Parathyroid adenoma (tissue), 2 donors: Measurements from ENCODE around the gene GK.

Source experiments
- H2AFZ ChIP-seq: fragments of 300-600 bp; sonication (generic); one replicate; pipeline ENCODE4 v1.7.0; 2017; ENCODE audit warnings: antibody characterized with exemption, mild to moderate bottlenecking
- H3K27ac ChIP-seq: fragments of 300-600 bp; sonication (generic); one replicate; pipeline ENCODE4 v1.7.0; 2017
- H3K27me3 ChIP-seq: fragments of 300-600 bp; sonication (generic); one replicate; pipeline ENCODE4 v1.7.0; 2017; ENCODE audit warnings: low read length; ENCODE audit not compliant: control insufficient read depth, insufficient read depth
- H3K36me3 ChIP-seq: fragments of 300-600 bp; sonication (generic); one replicate; pipeline ENCODE4 v1.7.0; 2017; ENCODE audit warnings: low read length; ENCODE audit not compliant: control insufficient read depth, insufficient read depth
- H3K4me1 ChIP-seq: fragments of 300-600 bp; sonication (generic); one replicate; pipeline ENCODE4 v1.7.0; 2017; ENCODE audit warnings: control low read depth
- H3K4me2 ChIP-seq: fragments of 300-600 bp; sonication (generic); one replicate; pipeline ENCODE4 v1.7.0; 2017; ENCODE audit warnings: low read length
- H3K4me3 ChIP-seq: fragments of 300-600 bp; sonication (generic); one replicate; pipeline ENCODE4 v1.7.0; 2017; ENCODE audit warnings: low read depth, low read length
- H3K79me2 ChIP-seq: fragments of 300-600 bp; sonication (generic); one replicate; pipeline ENCODE4 v1.7.0; 2017; ENCODE audit warnings: control low read depth
- H3K9ac ChIP-seq: fragments of 300-600 bp; sonication (generic); one replicate; pipeline ENCODE4 v1.7.0; 2017; ENCODE audit warnings: mild to moderate bottlenecking
- H3K9me3 ChIP-seq: fragments of 300-600 bp; sonication (generic); one replicate; pipeline ENCODE4 v1.7.0; 2017; ENCODE audit warnings: low read length; ENCODE audit not compliant: control insufficient read depth
- TF ChIP-seq, protein P1 (sequence below): fragments of 300-600 bp; sonication (generic); IDR thresholded peaks from one replicate; pipeline ENCODE4 v1.7.0; 2017; ENCODE audit warnings: antibody characterized with exemption, mild to moderate bottlenecking
- donor health status: primary hyperparathyroidism.

Gene GK

DNA sequence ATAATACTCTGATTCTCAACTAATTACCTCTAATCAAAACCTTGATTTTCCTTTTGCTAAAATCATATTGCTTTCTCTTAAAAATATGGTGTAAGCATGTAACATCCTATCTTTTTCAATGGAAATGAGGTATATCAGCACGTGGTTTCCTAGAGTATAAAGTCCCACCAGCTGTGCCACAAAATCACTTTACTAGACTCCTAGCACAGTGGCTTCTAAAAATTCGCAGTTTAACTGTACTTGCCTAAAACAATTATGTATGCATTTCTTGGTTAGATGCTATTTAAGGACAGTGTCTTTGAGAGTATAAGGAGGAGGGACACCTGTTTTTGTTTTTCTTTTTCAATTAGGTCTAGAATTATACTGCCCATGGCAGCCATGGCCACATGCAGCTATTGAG lies 62.8 kb downstream of the GK start:
- no peak overlapping the region for H3K27ac ChIP-seq
- no peaks in the 10 kb centered on the region for H3K27me3 ChIP-seq

DNA sequence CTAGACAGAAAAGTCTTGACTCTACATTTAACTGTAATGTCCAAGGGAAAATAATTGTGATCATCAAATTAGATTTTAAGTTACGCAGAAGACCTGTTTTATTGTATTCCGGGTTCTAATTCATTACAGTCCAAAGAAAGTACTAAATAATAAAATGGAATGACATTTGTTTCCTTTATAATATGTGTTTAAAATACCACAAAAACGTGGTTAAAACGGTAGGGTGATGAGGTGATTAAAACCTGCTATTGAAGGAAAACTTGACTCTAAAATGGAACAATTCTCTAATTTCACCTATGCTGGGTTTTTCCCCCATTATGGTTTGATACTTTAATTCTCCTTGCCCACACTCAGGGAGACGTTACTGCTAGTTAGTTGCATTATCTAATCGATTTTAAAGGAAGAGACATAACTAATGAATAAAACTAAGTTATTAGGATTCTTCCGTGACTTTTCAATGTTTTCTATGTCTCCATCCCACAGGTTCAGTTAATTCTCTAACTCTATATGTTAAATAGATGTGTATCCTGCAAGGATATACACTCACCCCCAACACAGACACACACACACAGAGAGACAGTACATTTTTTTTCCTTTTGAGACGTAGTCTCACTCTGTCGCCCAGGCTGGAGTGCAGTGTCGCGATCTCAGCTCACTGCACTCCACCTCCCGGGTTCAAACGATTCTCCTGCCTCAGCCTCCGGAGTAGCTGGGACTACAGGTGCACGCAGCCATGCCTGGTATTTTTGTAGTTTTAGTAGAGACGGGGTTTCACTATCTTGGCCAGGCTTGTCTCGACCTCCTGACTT lies 80.8 kb downstream of the GK start:
- no peaks in the 10 kb centered on the region for H3K27me3 ChIP-seq
- no peak overlapping the region for H3K4me3 ChIP-seq
- no peak overlapping the region for H3K9ac ChIP-seq
- TF ChIP-seq, protein P1, sequence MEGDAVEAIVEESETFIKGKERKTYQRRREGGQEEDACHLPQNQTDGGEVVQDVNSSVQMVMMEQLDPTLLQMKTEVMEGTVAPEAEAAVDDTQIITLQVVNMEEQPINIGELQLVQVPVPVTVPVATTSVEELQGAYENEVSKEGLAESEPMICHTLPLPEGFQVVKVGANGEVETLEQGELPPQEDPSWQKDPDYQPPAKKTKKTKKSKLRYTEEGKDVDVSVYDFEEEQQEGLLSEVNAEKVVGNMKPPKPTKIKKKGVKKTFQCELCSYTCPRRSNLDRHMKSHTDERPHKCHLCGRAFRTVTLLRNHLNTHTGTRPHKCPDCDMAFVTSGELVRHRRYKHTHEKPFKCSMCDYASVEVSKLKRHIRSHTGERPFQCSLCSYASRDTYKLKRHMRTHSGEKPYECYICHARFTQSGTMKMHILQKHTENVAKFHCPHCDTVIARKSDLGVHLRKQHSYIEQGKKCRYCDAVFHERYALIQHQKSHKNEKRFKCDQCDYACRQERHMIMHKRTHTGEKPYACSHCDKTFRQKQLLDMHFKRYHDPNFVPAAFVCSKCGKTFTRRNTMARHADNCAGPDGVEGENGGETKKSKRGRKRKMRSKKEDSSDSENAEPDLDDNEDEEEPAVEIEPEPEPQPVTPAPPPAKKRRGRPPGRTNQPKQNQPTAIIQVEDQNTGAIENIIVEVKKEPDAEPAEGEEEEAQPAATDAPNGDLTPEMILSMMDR: no peak
- H3K36me3 ChIP-seq: no peaks in the 10 kb centered on the region
- no peak overlapping the region for H3K4me2 ChIP-seq
- H3K79me2 ChIP-seq: no peaks in the 10 kb centered on the region
- no peak overlapping the region for H3K27ac ChIP-seq
- no peaks in the 10 kb centered on the region for H3K9me3 ChIP-seq
- no peak overlapping the region for H2AFZ ChIP-seq
- no peaks in the 10 kb centered on the region for H3K4me1 ChIP-seq

More for the DNA sequence above, 62.8 kb downstream of the GK start:
- no peaks in the 10 kb centered on the region for H3K79me2 ChIP-seq
- no peaks in the 10 kb centered on the region for H3K36me3 ChIP-seq
- H3K4me1 ChIP-seq: no peaks in the 10 kb centered on the region
- H3K9ac ChIP-seq: no peak overlapping the region
- H3K4me3 ChIP-seq: no peak overlapping the region
- H2AFZ ChIP-seq: no peak overlapping the region
- TF ChIP-seq, protein P1: no peak
- no peaks in the 10 kb centered on the region for H3K9me3 ChIP-seq
- H3K4me2 ChIP-seq: no peak overlapping the region

DNA sequence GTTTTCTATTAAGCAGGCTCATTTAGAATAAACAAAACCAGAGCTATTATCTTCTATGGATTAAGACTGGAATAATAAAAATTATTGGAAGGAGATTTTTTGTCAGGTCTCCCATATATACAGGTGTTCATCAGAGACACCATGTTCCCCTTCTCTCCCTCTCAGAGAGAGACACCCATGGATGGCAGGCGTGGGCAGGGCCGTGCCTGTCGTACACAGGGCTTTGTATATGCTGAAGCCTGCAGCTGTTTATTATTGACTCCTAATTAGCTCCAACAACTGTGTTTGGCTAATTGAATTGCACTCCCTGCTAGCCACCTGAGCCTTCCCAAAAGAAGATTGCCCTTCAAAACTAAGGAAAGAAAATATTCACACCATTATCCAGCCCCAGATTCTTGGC lies 81.6 kb downstream of the GK start:
- H3K27ac ChIP-seq: no peak overlapping the region
- no peak overlapping the region for H3K9ac ChIP-seq
- no peaks in the 10 kb centered on the region for H3K4me1 ChIP-seq
- TF ChIP-seq, protein P1: no peak
- no peaks in the 10 kb centered on the region for H3K36me3 ChIP-seq
- no peak overlapping the region for H3K4me2 ChIP-seq
- no peak overlapping the region for H3K4me3 ChIP-seq
- H3K9me3 ChIP-seq: no peaks in the 10 kb centered on the region
- no peaks in the 10 kb centered on the region for H3K79me2 ChIP-seq
- H2AFZ ChIP-seq: no peak overlapping the region
- no peaks in the 10 kb centered on the region for H3K27me3 ChIP-seq

DNA sequence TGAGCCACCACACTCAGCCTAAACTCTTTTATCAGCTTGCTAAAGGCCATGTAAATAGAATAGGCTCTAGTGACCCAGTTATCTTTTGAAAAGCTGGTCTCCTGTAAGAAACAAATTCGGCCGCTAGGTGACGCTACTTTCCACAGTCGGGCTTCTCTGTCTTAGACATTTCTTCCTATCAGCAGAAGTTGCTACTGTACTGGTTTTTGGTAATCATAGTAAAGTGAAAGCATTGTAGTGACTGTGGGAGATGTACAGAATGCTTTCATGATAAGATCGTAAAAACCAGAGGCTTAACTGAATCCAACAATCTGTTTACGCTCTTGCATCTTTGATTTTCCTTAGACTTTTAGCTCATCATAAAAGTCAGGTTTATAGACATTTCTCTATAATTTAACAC lies 82.6 kb downstream of the GK start:
- Histone ChIP-seq H3K4me1 (no peaks in the 10 kb centered on the region), H3K4me2 (no peak overlapping the region), H3K27ac (no peak overlapping the region), H3K4me3 (no peak overlapping the region), H3K9ac (no peak overlapping the region), H2AFZ (no peak overlapping the region), H3K79me2 (no peaks in the 10 kb centered on the region), H3K9me3 (no peaks in the 10 kb centered on the region), H3K36me3 (no peaks in the 10 kb centered on the region), H3K27me3 (no peaks in the 10 kb centered on the region)
- TF ChIP-seq, protein P1: peak; percentile 51

DNA sequence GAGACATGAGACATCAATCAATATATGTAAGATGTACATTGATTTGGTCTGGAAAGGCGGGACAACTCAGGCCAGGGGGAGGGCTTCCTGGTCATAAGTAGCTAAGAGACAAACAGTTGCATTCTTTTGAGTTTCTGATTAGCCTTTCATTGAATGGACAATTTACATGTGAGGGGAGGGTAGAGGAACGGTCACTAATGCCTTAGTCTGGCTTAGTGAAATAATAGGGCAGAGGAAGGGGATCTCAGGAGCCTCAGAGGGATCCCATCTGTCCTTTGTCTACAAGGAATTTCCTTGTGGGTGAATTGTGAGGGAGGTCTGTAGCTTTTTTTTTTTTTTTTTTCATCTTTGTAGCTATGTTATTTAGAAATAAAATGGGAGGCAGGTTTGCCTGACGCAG lies 88.3 kb downstream of the GK start:
- H3K79me2 ChIP-seq: no peaks in the 10 kb centered on the region
- H3K4me1 ChIP-seq: no peaks in the 10 kb centered on the region
- no peak overlapping the region for H3K9ac ChIP-seq
- no peak overlapping the region for H3K27ac ChIP-seq
- H2AFZ ChIP-seq: no peak overlapping the region
- H3K4me3 ChIP-seq: no peak overlapping the region
- no peaks in the 10 kb centered on the region for H3K9me3 ChIP-seq
- no peak overlapping the region for H3K4me2 ChIP-seq
- TF ChIP-seq, protein P1: no peak
- H3K36me3 ChIP-seq: no peaks in the 10 kb centered on the region
- no peaks in the 10 kb centered on the region for H3K27me3 ChIP-seq
